H1 (cell line): ENCODE data around the gene PTGIS. TPM values are rescaled to one million over a fixed set of nuclear protein-coding genes. Genes with fewer than 3 reads are reported as not detected.

Source experiments
- CTCF ChIA-PET: fragments of 300-600 bp; sonication (Branson Sonifier 250); formaldehyde crosslinking; loops from one replicate; lab custom pipeline; 2021; ENCODE audit not compliant: partially characterized antibody; lab: Charles Lee
- POLR2A ChIA-PET: fragments of 300-600 bp; sonication (Branson Sonifier 250); formaldehyde crosslinking; loops from one replicate; lab custom pipeline; 2021; ENCODE audit warnings: inconsistent platforms; ENCODE audit not compliant: partially characterized antibody; lab: Charles Lee
- DNase-seq, 2 experiments: peaks; one replicate each; pipeline versions ENCODE4 v3.0.0 to v3.0.0-alpha.2; 2010 to 2022; ENCODE audit warnings: low spot score in 2 of 2, low read depth in 1 of 2, mixed read lengths in 1 of 2
- FAIRE-seq: peaks from 2 replicates; lab custom pipeline; 2011; peaks lifted over from hg19 to GRCh38; lab: Jason Lieb, UNC
- H2AFZ ChIP-seq: 2 replicates; pipeline ENCODE4 v1.8.1; 2012; ENCODE audit warnings: low read length, inconsistent platforms
- H2AK5ac ChIP-seq: 2 replicates; pipeline ENCODE4 v1.6.1; 2013; ENCODE audit warnings: low read depth, low read length
- H2BK120ac ChIP-seq: replicated peaks from 2 replicates; pipeline ENCODE3; 2013; ENCODE audit warnings: low read depth, low read length, inconsistent platforms
- H2BK12ac ChIP-seq: 2 replicates; pipeline ENCODE4 v1.6.1; 2013; ENCODE audit warnings: low read depth, low read length
- H2BK15ac ChIP-seq: 2 replicates; pipeline ENCODE4 v1.6.1; 2013; ENCODE audit warnings: low read length
- H2BK20ac ChIP-seq: 2 replicates; pipeline ENCODE4 v1.6.1; 2013; ENCODE audit warnings: low read length
- H2BK5ac ChIP-seq: 2 replicates; pipeline ENCODE4 v1.6.1; 2013; ENCODE audit warnings: low read depth, low read length
- H3K14ac ChIP-seq: 2 replicates; pipeline ENCODE4 v1.6.1; 2013; ENCODE audit warnings: inconsistent platforms; ENCODE audit not compliant: insufficient read length
- H3K18ac ChIP-seq: 2 replicates; pipeline ENCODE4 v1.6.1; 2013; ENCODE audit warnings: low read length; ENCODE audit errors: extremely low read depth
- H3K23ac ChIP-seq: 2 replicates; pipeline ENCODE4 v1.6.1; 2013; ENCODE audit warnings: inconsistent platforms; ENCODE audit not compliant: insufficient read length
- H3K23me2 ChIP-seq: 2 replicates; pipeline ENCODE4 v1.6.1; 2013; ENCODE audit warnings: low read depth, low read length
- H3K27ac ChIP-seq: 2 replicates; pipeline ENCODE4 v1.6.1; 2011; ENCODE audit warnings: low read depth, low read length, inconsistent platforms
- H3K27me3 ChIP-seq, 4 experiments: replicated peaks in 1 of 4; 1 replicate in 1 of 4; 2 replicates in 3 of 4; pipeline versions ENCODE4 v1.6.1 to v1.8.1; 2011 to 2013; ENCODE audit warnings: low read length in 3 of 4, mild to moderate bottlenecking in 3 of 4, inconsistent platforms in 2 of 4, mixed read lengths in 2 of 4, moderate library complexity in 1 of 4; ENCODE audit not compliant: control insufficient read depth in 3 of 4, insufficient read depth in 3 of 4; ENCODE audit errors: extremely low read depth in 1 of 4
- H3K36me3 ChIP-seq, 4 experiments: 2 replicates each; pipeline versions ENCODE4 v1.6.1 to v1.8.1; 2011 to 2013; ENCODE audit warnings: mild to moderate bottlenecking in 4 of 4, low read length in 3 of 4, moderate library complexity in 2 of 4, control low read depth in 1 of 4, inconsistent platforms in 1 of 4; ENCODE audit not compliant: insufficient read depth in 4 of 4, control insufficient read depth in 2 of 4
- H3K4ac ChIP-seq: replicated peaks from 2 replicates; pipeline ENCODE3; 2013; ENCODE audit warnings: low read length, low read depth, mixed read lengths, inconsistent platforms; ENCODE audit not compliant: insufficient read length
- H3K4me1 ChIP-seq, 4 experiments: replicated peaks in 1 of 4; 1 replicate in 1 of 4; 2 replicates in 3 of 4; pipeline versions ENCODE4 v1.6.1 to v1.8.1; 2011 to 2013; ENCODE audit warnings: low read length in 3 of 4, inconsistent platforms in 2 of 4, mixed read lengths in 1 of 4; ENCODE audit not compliant: insufficient read depth in 4 of 4, control insufficient read depth in 3 of 4
- H3K4me2 ChIP-seq, 2 experiments: 2 replicates each; pipeline versions ENCODE4 v1.6.1 to v1.8.1; 2011 to 2013; ENCODE audit warnings: low read depth in 2 of 2, low read length in 2 of 2, control low read depth in 1 of 2, inconsistent platforms in 1 of 2, mild to moderate bottlenecking in 1 of 2; ENCODE audit not compliant: insufficient read depth in 1 of 2
- H3K4me3 ChIP-seq, 4 experiments: fragments of 200-600, 300-600 bp in 1 of 4; sonication (generic), shearing (Covaris generic), sonication (Bioruptor Twin) in 1 of 4; 2 replicates each; pipeline versions ENCODE4 v1.5.1 to v1.8.1; 2011 to 2016; ENCODE audit warnings: low read length in 4 of 4, low read depth in 3 of 4, control low read depth in 2 of 4, inconsistent platforms in 2 of 4, mild to moderate bottlenecking in 2 of 4, mixed read lengths in 1 of 4, moderate library complexity in 1 of 4; ENCODE audit not compliant: insufficient read depth in 2 of 4; ENCODE audit errors: extremely low read depth in 1 of 4
- H3K56ac ChIP-seq: replicated peaks from 2 replicates; pipeline ENCODE3; 2013; ENCODE audit warnings: low read depth, mild to moderate bottlenecking, mixed read lengths, low read length, inconsistent platforms; ENCODE audit not compliant: insufficient read length
- H3K79me1 ChIP-seq: 2 replicates; pipeline ENCODE4 v1.6.1; 2013; ENCODE audit warnings: low read depth, low read length, control low read depth
- H3K79me2 ChIP-seq, 2 experiments: 2 replicates each; pipeline versions ENCODE4 v1.6.1 to v1.8.1; 2012 to 2013; ENCODE audit warnings: low read length in 2 of 2, mild to moderate bottlenecking in 2 of 2, inconsistent platforms in 1 of 2; ENCODE audit not compliant: insufficient read depth in 2 of 2, control insufficient read depth in 1 of 2
- H3K9ac ChIP-seq, 4 experiments: replicated peaks in 1 of 4; 1 replicate in 1 of 4; 2 replicates in 3 of 4; pipeline versions ENCODE4 v1.6.1 to v1.8.1; 2011 to 2013; ENCODE audit warnings: low read depth in 3 of 4, low read length in 3 of 4, control low read depth in 2 of 4, mild to moderate bottlenecking in 2 of 4, moderate library complexity in 2 of 4, inconsistent platforms in 1 of 4; ENCODE audit errors: extremely low read depth in 1 of 4
- H3K9me3 ChIP-seq, 2 experiments: 2 replicates each; pipeline versions ENCODE4 v1.6.1 to v1.8.1; 2012 to 2013; ENCODE audit warnings: mild to moderate bottlenecking in 2 of 2, moderate library complexity in 2 of 2, control low read depth in 1 of 2, inconsistent platforms in 1 of 2, low read depth in 1 of 2, low read length in 1 of 2, mixed read lengths in 1 of 2; ENCODE audit not compliant: insufficient read depth in 2 of 2
- H4K20me1 ChIP-seq, 2 experiments: replicated peaks in 1 of 2; 2 replicates each; pipeline versions ENCODE3 to v1.8.1; 2011 to 2013; ENCODE audit warnings: inconsistent platforms in 2 of 2, low read length in 2 of 2, mild to moderate bottlenecking in 1 of 2; ENCODE audit not compliant: insufficient read depth in 2 of 2, control insufficient read depth in 1 of 2
- H4K5ac ChIP-seq: 2 replicates; pipeline ENCODE4 v1.6.1; 2013; ENCODE audit warnings: low read length, low read depth, mixed read lengths, inconsistent platforms; ENCODE audit not compliant: insufficient read length
- H4K8ac ChIP-seq: 2 replicates; pipeline ENCODE4 v1.8.0; 2013; ENCODE audit warnings: mild to moderate bottlenecking, moderate library complexity, low read length, inconsistent platforms; ENCODE audit not compliant: insufficient read depth; ENCODE audit errors: extremely low read depth
- H4K91ac ChIP-seq: replicated peaks from 2 replicates; pipeline ENCODE3; 2013; ENCODE audit warnings: low read length, mixed read lengths, inconsistent platforms; ENCODE audit not compliant: insufficient read length
- KDM4A ChIP-seq: IDR thresholded peaks from one replicate; pipeline ENCODE4 v1.7.1; 2012; ENCODE audit warnings: low read depth, mild to moderate bottlenecking, moderate library complexity, low read length, inconsistent platforms; ENCODE audit not compliant: severe bottlenecking
- NANOG ChIP-seq: IDR thresholded peaks from 2 replicates; pipeline ENCODE4 v1.6.1; 2011; ENCODE audit warnings: low read length, low read depth, mild to moderate bottlenecking, inconsistent platforms; ENCODE audit not compliant: insufficient read depth, poor library complexity, severe bottlenecking
- WGBS, 2 experiments: shearing (Covaris generic) in 1 of 2; methylation state at CpG; one replicate each; pipeline versions ENCODE4 v1.1.6 to v1.1.7; 2013 to 2015; ENCODE audit warnings: low lambda C conversion rate in 2 of 2, mixed read lengths in 2 of 2, inconsistent platforms in 1 of 2, low coverage in 1 of 2, missing lambda C conversion rate in 1 of 2; ENCODE audit not compliant: insufficient replicate concordance in 2 of 2, insufficient coverage in 1 of 2, insufficient read length in 1 of 2; ENCODE audit errors: extremely low coverage in 1 of 2, missing lambda C conversion rate in 1 of 2; 5-methylcytosine and 5-hydroxymethylcytosine counted together
- polyA plus RNA-seq, 7 experiments: library from polyadenylated mRNA; depleted of rRNA in 3 of 7; stranded (reverse) in 5 of 7; unstranded in 2 of 7; fragments of >200 nt in 5 of 7; fragments of 200-250 nt in 2 of 7; gene quantifications; 1 replicate in 5 of 7; 2 replicates in 1 of 7; 4 replicates in 1 of 7; pipeline versions ENCODE4 v1.2.1 to v1.2.3, GENCODE V29; 2011 to 2013; ENCODE audit warnings: missing spikeins in 2 of 7, mixed read lengths in 2 of 7
- total RNA-seq: library from RNA; stranded (reverse); fragmentation: NEBNext Ultra II Directional; extraction: Animal tissue kit (Norgen Biotek cat#: 25700); gene quantifications from 2 replicates; pipeline ENCODE4 v1.2.1, GENCODE V29; 2021

PTGIS gene
- total and polyA plus RNA-seq, 2 of the 8 experiments (the other 6 are each of a cell fraction or from before 2014, with no cell fraction given) = 29.9 to 35.5 TPM

DNA sequence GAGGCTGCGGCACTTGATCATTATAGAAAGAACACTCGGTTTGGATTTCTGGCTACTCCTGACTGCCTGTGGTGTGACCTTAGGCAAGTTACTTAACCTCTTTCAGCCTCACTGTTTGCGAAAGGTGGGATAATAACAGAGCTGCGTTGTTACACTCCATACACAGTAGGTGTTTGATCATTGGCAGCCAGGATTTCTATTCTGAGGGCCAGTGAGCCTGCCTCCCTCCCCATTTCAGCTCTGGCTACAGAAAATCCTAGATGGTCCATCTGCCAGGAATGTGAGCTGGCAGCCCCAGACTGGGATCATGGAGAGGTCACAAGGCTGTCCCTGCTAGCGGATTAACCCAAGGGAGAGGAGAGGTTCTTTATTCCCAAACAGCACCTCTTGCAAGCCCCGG lies 88.2 kb downstream of the PTGIS start:
- Histone ChIP-seq H4K20me1 (peaks cover 0 to 3% of the 10 kb centered on the region in 2 experiments), H3K18ac (no peak overlapping the region), H3K4ac (no peak overlapping the region), H2AK5ac (no peak overlapping the region), H3K4me3 (no peak overlapping the region), H2BK5ac (no peak overlapping the region), H3K23me2 (peaks cover 6% of the 10 kb centered on the region; the same call in 1 of the 2 replicates), H3K56ac (no peak overlapping the region)
- POLR2A ChIA-PET = no interaction called here
- CTCF ChIA-PET = interaction anchor here (0.8 to 7.7 kb wide), 2 partner anchors 144 to 159 kb away, joined by 3 to 126 read pairs; no protein-coding TSS in a partner anchor
- TF ChIP-seq NANOG (no peak), KDM4A (no peak)
- TF ChIP-seq, all 59 proteins: peak for 0
- H3K27me3 ChIP-seq = peaks cover 0 to 10% (median 7%) of the 10 kb centered on the region in 4 experiments; a peak in 5 of 7 replicates
- no peak overlapping the region for H2BK12ac ChIP-seq
- DNase-seq (no peak), FAIRE-seq (no peak)
- no peak overlapping the region for H2BK120ac ChIP-seq
- no peaks in the 10 kb centered on the region; a peak in 1 of 4 replicates for H3K9me3 ChIP-seq
- 83% methylated on average over 6 of the region's 6 CpGs; no CpG with 5 or more reads in 1 of the 2 experiments for WGBS, 2 experiments
- no peaks in the 10 kb centered on the region for H3K36me3 ChIP-seq
- no peaks in the 10 kb centered on the region for H3K79me2 ChIP-seq
- no peak overlapping the region for H3K9ac ChIP-seq
- H2BK20ac ChIP-seq = no peak overlapping the region
- no peak overlapping the region for H4K91ac ChIP-seq
- H4K8ac ChIP-seq = no peak overlapping the region
- no peaks in the 10 kb centered on the region for H3K79me1 ChIP-seq
- H3K27ac ChIP-seq = no peak overlapping the region
- no peak overlapping the region for H2AFZ ChIP-seq
- H3K4me1 ChIP-seq = peaks cover 0 to 5% (median under 1%) of the 10 kb centered on the region in 4 experiments; a peak in 2 of 7 replicates
- H3K4me2 ChIP-seq = no peak overlapping the region
- no peak overlapping the region for H4K5ac ChIP-seq
- no peak overlapping the region for H2BK15ac ChIP-seq
- no peak overlapping the region for H3K23ac ChIP-seq
- no peak overlapping the region for H3K14ac ChIP-seq
